Posterior vena cava (tissue), 2 donors: ENCODE data around the gene ZNF664. TPM values are rescaled to one million over a fixed set of nuclear protein-coding genes. Genes with fewer than 3 reads are reported as not detected.

Source experiments
- DNase-seq: peaks from one replicate; pipeline ENCODE4 v3.0.0-alpha.2; 2020; ENCODE audit warnings: low spot score
- intact Hi-C, 2 donors: fragments of 100-400 bp; cut with DNase I; formaldehyde crosslinking; loops; one replicate each; pipeline versions ENCODE4 v1.14.1 to v1.14.2; 2022 to 2023
- total RNA-seq, 2 donors: library from RNA; stranded (reverse); fragmentation: NEBNext Ultra II Directional; extraction: Animal tissue kit (Norgen Biotek cat#: 25700); gene quantifications; one replicate each; pipeline ENCODE4 v1.2.1, GENCODE V29; 2021
- donor health status: DM: yes; HTN: yes; CAD: no.
- donor health status: DM: yes; HTN: yes; CAD: no.

ZNF664 gene
- total RNA-seq, 2 donors from 2014 or later: 55.1 to 56.4 TPM

- no peak for DNase-seq
- intact Hi-C loops: loop anchor here in 1 of 2 donors (5.0 kb wide), 1 partner anchor 1377 kb away; no protein-coding TSS in a partner anchor
Observed at GRCh38 chr12:123998991-123999359, 26.0 kb downstream of the ZNF664 start.

- intact Hi-C loops: no loop called here
- no peak for DNase-seq
Observed at GRCh38 chr12:124000111-124000510, 27.1 kb downstream of the ZNF664 start.

GRCh38 chr12:124001343-124001742, 28.3 kb downstream of the ZNF664 start:
- intact Hi-C loops: no loop called here
- DNase-seq: no peak

GRCh38 chr12:124002021-124002644, 29.1 kb downstream of the ZNF664 start:
- no peak for DNase-seq
- intact Hi-C loops: no loop called here

GRCh38 chr12:124002654-124003053, 29.6 kb downstream of the ZNF664 start:
- intact Hi-C loops: no loop called here

GRCh38 chr12:124004233-124004875, 31.3 kb downstream of the ZNF664 start:
- intact Hi-C loops: no loop called here
- DNase-seq: no peak

More at GRCh38 chr12:124002654-124003053, 29.6 kb downstream of the ZNF664 start:
- DNase-seq: no peak

GRCh38 chr12:124006085-124006845, 33.2 kb downstream of the ZNF664 start:
- intact Hi-C loops: no loop called here
- no peak for DNase-seq

GRCh38 chr12:124006846-124007713, 34.1 kb downstream of the ZNF664 start:
- intact Hi-C loops: no loop called here

GRCh38 chr12:124007826-124008570, 35.0 kb downstream of the ZNF664 start:
- intact Hi-C loops: no loop called here
- DNase-seq: no peak

More at GRCh38 chr12:124006846-124007713, 34.1 kb downstream of the ZNF664 start:
- no peak for DNase-seq

GRCh38 chr12:124008595-124008994, 35.6 kb downstream of the ZNF664 start:
- no peak for DNase-seq
- intact Hi-C loops: no loop called here

GRCh38 chr12:124009781-124010180, 36.8 kb downstream of the ZNF664 start:
- DNase-seq: no peak
- intact Hi-C loops: no loop called here

GRCh38 chr12:124010687-124011086, 37.7 kb downstream of the ZNF664 start:
- intact Hi-C loops: no loop called here
- DNase-seq: no peak

GRCh38 chr12:124011435-124012115, 38.6 kb downstream of the ZNF664 start:
- intact Hi-C loops: no loop called here
- DNase-seq: no peak

- intact Hi-C loops: no loop called here
- no peak for DNase-seq
Observed at GRCh38 chr12:124013073-124013472, 40.1 kb downstream of the ZNF664 start.

GRCh38 chr12:124015494-124016461, 42.8 kb downstream of the ZNF664 start:
- no peak for DNase-seq
- intact Hi-C loops: no loop called here

- no peak for DNase-seq
- intact Hi-C loops: no loop called here
Observed at GRCh38 chr12:124017064-124017463, 44.0 kb downstream of the ZNF664 start.

- intact Hi-C loops: no loop called here
- DNase-seq: no peak
Observed at GRCh38 chr12:124018539-124018938, 45.5 kb downstream of the ZNF664 start.
